Measurements from ENCODE around the gene RMC1.

The RMC1 gene

DNA sequence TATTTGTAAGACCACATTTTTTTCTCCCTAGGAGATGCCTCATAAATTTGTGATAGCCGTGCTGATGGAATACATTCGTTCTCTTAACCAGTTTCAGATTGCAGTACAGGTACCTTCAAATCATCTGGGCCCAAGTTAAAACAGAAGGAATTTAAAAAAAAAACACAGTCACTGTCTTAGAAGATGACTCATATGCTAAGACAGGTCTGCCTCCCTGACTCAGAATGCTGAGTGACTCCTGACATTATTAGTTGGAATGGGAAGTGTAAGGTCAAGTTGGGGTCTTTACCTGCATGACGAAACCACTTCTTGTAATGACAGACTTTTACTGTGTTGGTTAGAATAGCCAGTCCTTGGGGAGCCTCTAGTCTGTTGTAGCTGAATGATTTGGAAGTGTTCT lies 26.3 kb downstream of the RMC1 start:
- no peak for DNase-seq (ENCODE audit: extremely low read depth in 1 of 2, low read depth in 1 of 2)

DNA sequence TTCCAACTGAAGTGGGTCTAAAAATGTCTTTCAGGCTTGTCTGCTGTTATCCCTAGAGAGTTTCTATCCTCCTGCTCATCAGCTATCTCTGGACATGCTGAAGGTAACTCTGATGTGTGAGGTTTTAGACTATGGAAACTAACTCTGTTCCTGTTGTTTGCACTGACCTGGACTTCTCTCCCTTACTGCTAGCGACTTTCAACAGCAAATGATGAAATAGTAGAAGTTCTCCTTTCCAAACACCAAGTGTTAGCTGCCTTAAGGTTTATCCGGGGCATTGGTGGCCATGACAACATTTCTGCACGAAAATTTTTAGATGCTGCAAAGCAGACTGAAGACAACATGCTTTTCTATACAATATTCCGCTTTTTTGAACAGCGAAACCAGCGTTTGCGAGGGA lies 26.9 kb downstream of the RMC1 start:
- no peak for DNase-seq (ENCODE audit: extremely low read depth in 1 of 2, low read depth in 1 of 2)

DNA sequence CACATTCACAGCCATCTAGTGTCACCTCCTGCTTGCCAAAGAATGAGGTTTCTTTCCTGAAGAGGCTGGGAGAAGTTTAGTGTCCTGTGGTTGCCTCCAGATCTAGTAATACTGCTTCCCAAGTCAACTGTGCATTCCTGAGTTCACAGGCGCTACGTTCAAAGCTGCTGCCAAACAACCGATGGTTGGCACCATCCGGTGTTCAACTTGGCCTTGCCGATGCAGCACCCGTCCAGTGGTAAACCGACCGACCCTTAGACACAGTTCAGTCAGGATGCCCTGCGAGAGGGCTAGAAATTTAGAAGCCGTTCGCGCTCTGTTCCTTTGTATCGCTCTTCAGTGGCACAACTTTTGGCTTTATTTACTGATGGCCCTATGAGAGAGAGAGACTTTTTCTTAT lies 28.6 kb downstream of the RMC1 start:
- no peak for DNase-seq (ENCODE audit: extremely low read depth in 1 of 2, low read depth in 1 of 2)

DNA sequence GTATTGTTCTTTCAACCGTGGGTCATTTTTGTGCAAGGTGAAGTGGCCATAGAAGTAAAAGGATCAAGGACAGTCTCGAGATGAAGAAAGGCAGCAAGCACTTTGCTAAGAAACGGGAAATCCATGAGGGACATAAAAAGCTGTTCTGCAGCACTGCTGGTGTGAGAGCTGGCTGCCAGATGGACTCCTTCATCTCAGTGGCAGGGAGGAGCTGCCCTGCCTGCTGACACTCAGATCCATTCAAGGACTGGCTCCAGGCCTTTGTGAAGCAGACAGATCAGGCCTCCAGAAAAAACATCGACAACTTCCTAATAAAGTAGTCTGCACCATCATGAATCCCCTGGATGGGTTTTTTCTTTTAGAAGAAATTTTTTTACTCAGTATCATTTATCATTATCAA lies 29.5 kb downstream of the RMC1 start:
- DNase-seq (ENCODE audit: extremely low read depth in 1 of 2, low read depth in 1 of 2) = no peak

DNA sequence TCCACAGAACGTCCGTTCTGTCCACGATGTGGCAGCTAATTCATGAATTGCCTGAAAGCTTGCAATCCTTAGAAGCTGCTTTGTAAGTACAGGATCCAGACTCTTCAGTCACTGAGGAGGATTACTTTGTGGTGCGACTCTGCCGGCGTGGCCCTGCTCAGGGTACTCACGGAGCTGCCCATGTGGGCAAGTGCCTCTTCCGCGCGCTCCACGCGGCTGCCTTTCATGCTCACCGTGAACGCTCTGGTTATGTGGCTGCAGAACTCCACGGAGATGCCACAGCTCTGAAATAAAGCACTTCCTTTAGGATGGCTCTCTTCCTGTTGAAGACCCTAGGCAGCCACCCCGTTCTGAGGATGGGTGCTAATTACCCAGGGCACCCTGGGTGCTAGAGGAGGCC lies 31.0 kb downstream of the RMC1 start:
- DNase-seq (ENCODE audit: extremely low read depth in 1 of 2, low read depth in 1 of 2) = no peak

DNA sequence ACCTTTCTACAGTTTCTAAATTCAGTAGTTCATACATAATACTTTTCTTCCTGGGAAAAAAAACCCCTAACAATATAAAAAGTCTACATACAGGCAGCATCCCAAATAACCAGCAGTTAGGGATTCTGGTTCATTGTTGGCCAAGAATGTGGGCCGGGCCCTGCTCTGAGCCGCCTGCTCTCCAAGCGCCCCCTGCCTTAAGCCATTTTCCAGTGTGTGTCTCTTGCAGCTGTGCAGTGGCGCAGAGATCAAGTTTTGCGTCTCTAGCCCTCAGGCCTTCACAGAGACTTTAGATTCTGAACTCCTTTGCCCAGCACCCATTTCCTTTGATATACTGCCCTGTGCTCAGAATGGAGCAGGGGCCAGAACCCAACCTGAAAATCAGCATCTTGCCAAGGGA lies 32.9 kb downstream of the RMC1 start:
- DNase-seq (ENCODE audit: extremely low read depth in 1 of 2, low read depth in 1 of 2) = no peak

DNA sequence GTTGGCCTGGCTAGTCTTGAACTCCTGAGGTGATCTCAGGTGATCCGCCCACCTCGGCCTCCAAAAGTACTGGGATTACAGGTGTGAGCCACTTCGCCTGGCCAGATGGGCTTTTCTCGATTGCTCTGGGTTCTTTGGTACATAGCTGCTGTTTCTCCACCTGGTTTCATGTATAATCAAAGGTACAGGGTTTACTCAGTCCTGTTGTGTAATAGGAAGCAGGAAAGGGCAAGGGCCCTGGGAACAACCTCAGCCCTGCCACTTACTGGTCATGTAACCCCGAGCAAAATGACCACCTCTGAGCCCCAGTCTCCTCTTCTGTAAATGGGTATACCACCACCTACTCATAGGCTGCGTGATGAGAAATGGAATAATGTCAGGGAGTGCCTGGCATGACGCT lies 34.0 kb downstream of the RMC1 start:
- no peak for DNase-seq (ENCODE audit: extremely low read depth in 1 of 2, low read depth in 1 of 2)

DNA sequence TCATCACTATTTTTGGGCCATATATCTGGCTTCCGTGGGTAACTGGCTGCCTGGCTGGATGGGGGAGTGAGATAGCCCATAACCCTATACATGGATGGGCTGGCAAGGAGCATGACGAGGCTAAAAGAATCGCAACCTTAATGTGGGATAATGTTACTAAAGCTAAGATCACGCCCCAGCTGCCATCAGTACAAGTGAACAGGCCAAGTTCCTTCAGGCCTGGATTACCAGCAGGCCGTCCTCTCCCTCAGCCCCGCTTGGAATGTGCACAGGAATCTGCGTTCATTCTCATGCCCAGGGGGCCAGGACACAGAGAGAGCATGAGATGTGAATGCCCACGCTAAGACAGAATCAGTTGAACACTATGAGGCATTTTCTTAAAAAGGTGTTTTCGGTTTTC lies 34.7 kb downstream of the RMC1 start:
- DNase-seq (ENCODE audit: extremely low read depth in 1 of 2, low read depth in 1 of 2) = no peak

DNA sequence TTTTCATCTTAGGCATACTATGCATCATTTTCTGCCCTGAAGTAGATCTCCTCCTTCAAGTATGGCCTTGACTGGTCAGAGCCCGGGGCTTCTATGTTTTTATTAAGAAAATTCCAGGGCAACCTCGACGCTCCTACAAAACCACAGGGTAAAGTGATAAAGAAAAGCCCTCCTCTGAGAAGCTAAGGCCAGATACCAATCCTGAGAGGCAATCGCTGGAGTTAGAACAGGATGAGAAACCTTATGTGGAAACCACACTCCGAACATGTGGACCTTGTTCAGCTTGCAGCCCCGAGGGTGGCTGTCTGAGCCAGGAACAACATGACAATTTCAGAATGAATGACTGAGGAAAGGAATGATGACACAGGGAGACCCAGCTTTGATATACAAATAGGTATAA lies 35.6 kb downstream of the RMC1 start:
- no peak for DNase-seq (ENCODE audit: extremely low read depth in 1 of 2, low read depth in 1 of 2)

DNA sequence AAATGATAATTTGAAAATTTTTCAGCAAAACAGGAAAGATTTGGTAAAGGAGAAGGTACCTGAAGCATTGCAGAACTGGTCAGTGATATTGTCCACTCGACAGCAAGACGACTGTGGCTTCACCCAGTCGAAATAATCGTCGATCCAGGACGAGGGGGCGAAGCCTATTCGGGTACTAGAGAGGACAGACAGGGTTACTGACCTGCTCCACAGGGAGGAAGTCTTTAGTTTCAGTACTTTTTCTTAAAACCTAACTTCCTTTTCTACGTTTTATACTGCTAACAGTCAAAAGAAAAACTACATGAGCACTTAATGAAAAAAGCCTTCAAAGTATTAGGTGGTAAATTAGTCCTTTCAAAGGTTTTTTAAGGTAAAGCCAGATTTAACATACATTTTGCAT lies 36.0 kb downstream of the RMC1 start:
- DNase-seq (ENCODE audit: extremely low read depth in 1 of 2, low read depth in 1 of 2) = no peak

DNA sequence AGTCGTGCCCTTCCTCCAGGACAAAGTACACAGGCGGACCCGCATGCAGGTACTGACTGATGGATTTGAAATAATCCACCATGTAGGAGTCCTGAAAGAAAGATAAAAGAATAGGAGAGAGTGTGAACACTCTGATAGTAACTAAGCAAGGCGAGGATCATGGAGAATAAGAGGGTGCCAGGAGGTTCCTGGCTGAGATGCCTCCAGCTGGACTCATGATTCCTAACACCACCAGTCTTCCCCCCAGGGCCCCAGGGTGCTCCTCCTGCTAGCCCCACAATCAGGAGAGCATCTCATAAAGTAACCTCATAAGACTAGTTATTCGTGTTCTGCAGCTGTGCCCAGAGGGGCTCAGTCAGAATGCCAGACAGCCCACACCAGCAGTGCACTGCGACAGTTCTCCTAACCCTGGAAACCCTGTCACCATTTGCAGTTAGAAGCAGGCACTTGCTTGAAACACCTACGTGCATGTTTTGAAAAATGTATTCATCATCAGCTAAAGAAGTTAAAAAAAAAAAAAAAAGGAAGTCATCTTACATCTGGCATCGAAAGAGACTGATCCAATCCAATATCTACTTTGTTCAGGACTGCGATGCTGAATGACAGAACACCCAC lies 36.7 kb downstream of the RMC1 start:
- DNase-seq (ENCODE audit: extremely low read depth in 1 of 2, low read depth in 1 of 2) = no peak

DNA sequence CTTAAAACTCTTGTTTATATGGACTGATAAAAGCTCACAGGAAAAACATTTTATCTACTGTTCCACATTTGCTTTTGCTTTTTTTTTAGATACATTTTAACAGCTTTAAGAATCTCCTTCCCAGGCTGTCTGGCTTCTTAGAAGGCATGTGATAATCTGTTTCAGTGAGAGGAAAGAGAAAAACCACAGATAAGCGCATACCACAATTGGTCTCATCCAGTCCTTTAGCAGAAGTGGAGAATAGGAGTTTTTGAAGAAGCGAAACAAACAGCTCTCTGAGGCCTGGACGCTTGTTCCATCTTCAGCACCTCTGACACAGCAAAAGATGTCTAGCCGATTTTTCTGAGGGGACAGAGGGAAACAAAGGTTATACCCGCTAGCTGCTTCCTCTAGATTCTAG lies 37.6 kb downstream of the RMC1 start:
- DNase-seq (ENCODE audit: extremely low read depth in 1 of 2, low read depth in 1 of 2) = no peak

DNA sequence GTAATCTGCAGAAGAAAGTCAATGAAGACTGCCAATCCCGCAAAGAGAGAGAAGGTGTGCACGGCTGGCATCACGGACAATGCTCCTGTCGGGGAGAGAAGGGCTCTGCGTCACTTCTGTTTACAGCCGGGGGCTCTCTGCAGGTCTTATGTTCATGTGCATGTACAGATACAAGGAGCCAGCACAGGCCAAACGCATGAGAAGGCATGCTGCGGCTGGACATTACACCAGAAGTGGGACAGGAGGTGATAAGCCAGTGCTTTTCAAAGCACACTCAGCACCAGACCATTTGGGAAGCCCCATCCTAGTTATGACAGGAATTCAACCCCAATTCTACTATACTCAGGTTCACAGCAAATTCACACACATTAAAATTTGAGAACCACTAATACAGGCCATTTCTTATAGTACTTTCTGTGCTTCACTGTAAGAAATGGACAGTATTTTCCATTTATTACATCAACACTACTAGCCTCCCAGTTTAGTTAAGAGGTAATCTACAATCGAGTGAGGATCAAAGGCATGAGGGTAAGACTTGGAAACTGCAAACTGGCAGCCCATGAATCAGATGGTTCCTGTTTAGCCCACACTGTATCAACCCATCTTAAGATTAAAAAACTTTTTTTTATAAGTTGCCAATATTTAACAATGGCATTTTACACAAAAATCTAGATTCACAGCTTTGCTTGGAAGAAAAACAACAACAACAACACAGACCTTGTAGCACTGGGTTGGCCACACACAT lies 38.2 kb downstream of the RMC1 start:
- no peak for DNase-seq (ENCODE audit: extremely low read depth in 1 of 2, low read depth in 1 of 2)

DNA sequence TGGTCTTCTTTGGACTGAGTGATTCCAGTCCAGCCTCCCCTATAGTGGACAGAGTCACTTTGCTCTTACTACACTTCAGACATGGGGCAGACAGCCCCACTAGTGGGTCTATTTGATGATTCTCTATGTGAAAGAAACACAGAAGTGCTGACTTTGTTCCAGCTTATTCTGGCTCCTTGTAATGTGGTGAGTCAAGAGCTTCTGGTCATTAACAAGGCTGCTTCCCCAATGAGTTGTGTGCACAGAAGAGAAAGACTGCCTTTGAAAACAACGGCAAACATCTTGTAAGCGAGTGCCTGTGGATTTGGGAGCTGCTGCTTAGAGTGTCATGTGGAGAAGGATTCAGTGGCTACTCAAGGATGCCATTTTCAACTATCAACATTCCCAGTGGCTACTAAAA lies 39.1 kb downstream of the RMC1 start:
- no peak for DNase-seq (ENCODE audit: extremely low read depth in 1 of 2, low read depth in 1 of 2)

DNA sequence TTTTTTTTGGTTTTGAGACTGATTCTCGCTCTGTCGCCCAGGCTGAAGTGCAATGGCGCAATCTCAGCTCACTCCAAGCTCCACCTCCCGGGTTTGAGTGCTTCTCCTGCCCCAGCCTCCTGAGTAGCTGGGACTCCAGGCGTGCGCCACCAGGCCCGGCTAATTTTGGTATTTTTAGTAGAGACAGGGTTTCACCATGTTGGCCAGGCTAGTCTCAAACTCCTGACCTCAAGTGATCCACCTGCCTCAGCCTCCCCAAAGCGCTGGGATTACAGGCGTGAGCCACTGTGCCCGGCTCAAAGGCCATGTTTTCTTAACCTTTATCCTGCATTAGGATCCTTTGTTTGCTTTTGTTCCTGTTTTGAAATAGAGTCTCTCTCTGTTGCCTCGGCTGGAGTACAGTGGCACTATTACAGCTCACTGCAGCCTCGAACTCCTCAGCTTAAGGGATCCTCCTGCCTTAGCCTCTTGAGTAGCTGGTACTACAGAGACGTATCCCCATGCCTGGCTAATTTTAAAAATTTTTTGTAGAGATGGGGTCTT lies 42.0 kb downstream of the RMC1 start:
- no peak for DNase-seq (ENCODE audit: extremely low read depth in 1 of 2, low read depth in 1 of 2)

DNA sequence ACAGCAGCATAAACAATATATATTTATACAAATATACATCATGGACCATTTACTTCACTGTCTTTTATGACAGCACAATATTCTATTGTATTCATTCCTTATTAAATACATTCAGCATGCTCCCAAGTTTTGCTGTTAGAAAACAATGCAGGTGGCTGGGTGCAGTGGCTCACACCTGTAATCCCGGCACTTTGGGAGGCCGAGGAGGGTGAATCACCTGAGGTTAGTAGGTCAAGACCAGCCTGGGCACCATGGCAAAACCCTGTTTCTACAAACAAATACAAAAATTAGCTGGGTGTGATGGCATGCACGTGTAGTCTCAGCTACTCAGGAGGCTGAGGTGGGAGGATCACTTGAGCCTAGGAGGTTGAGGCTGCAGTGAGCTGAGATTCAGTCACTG lies 44.0 kb downstream of the RMC1 start:
- DNase-seq (ENCODE audit: extremely low read depth in 1 of 2, low read depth in 1 of 2) = no peak

DNA sequence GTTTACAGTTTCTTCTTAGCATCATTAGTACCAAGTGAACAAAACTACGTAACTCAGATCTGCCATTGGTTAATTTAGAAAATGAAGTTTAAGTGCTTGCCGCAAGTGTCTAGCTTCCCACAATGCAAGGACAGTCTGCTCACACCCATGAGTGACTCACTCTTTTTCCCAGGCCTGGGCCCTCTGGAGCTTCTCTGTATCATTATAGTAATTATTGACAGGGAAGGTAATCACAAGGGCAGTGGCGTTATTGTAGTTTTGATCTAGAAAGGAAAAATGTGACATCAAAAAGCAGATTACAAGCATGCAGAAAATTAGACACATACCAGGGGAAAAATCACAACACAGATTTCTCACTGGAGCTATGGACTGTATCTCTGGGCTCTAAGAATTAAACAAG lies 44.5 kb downstream of the RMC1 start:
- DNase-seq (ENCODE audit: extremely low read depth in 1 of 2, low read depth in 1 of 2) = no peak

DNA sequence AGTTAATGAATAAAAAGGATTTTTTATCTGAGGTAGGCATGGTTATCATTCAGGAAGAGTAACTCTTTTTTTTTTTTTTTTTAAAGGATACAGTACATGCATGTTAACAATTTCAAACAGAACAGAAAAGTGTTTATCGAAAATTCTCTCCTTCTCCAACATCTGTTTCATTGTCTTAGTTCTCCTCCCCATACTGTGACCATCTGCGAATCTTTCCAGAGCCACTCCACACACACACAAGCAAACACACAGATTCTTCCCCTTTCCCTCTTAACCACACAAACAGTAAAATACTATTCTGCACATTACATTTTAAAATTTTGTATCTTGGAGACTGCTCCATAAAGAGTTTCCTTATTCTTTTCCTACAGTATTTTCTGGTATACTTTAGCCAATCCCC lies 45.0 kb downstream of the RMC1 start:
- DNase-seq (ENCODE audit: extremely low read depth in 1 of 2, low read depth in 1 of 2) = no peak

DNA sequence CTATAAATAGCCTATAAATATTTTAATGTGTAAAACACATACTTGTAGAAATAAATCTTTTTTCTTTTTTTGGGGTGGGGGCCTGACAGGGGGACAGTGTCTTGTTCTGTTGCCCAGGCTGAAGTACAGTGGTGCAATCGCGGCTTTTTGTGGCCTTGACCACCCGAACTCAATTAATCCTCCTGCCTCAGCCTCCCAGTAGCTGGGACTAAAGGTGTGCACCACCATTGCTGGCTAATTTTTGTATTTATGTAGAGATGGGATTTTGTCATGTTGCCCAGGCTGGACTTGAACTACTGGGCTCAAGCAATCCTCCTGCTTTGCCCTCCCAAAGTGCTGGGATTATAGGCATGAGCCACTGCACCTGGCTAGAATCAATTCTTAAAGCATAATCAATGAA lies 45.4 kb downstream of the RMC1 start:
- no peak for DNase-seq (ENCODE audit: extremely low read depth in 1 of 2, low read depth in 1 of 2)

DNA sequence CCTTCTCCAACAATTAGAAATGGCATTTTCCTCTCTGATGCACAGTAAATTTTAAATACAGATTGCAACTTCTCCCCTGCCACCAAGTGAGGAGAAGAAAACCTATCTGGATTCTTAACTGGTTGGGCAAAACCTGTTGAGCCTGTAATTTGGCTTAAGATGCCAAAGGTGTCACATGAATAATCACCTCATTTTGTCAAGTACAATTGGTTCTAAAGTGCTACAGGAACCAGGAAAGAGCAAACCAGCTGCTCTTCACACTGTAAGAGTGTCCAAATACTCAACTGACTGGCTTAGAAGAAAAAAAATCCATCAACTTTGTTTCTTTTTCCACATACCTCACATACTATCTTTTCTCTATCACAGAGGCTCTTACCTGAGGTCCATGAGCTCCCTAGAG lies 47.6 kb downstream of the RMC1 start:
- DNase-seq (ENCODE audit: extremely low read depth in 1 of 2, low read depth in 1 of 2) = no peak

DNA sequence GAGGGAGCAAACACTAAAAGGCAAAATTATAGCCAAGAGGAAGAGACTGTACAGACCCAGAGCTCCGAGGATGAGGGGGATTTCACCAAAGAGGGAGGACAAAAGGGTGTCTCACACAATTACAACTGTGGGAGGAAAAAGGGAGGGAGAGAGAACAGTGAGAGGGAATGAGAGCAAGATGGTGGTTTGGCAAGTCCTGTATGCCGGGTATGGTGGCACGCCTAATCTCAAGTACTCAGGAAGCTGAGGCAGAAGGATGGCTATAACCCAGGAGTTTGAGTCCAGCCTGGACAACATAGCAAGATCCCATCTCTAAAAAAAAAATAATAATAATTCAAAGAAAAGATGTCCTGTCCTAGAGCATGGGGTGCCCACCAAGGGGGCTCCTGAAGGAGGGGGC lies 48.7 kb downstream of the RMC1 start:
- DNase-seq (ENCODE audit: extremely low read depth in 1 of 2, low read depth in 1 of 2) = no peak

DNA sequence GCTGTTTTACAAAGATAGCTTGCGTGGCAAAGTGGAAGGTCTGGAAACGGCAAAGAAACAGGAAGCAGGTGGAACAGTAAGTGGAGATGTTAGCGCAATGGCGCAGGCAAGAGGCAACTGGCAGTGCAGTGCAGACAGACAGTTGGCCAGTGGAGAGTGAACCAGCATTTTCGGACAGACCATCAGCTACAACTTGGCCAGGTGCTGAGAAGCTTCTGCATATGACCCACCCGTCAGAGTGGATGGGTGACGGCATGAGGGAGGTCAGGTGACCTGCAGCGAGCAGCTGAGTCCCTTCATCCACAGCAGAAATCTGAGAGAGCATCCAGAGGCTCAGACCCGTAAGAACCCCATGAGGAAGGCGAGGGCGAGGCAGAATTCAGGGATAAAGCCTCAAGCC lies 49.2 kb downstream of the RMC1 start:
- no peak for DNase-seq (ENCODE audit: extremely low read depth in 1 of 2, low read depth in 1 of 2)

DNA sequence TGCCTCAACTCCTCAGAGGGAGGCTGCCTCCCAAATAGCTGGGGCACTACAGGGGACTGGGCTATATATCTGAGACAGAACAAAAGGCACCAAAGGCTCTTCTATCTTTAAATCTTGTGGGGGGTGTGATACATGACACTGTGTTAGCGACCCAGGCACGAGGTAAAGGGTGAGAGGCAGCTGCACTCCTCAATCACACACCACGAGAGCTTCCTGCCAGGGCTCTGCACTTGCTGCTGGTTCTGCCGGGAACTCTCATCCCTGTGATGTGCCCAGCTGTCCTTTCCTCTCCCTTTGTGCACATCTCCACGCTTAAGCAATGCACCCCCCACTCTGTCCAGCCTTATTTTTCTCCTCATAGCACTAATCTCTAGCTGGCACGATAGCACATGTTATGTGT lies 50.6 kb downstream of the RMC1 start:
- no peak for DNase-seq (ENCODE audit: extremely low read depth in 1 of 2, low read depth in 1 of 2)
